ENCODE results near the gene SASH1. TPM values are rescaled to one million over a fixed set of nuclear protein-coding genes. Genes with fewer than 3 reads are reported as not detected.

The SASH1 gene
- total RNA-seq, 1 donor from 2014 or later: 28.7 TPM

DNA sequence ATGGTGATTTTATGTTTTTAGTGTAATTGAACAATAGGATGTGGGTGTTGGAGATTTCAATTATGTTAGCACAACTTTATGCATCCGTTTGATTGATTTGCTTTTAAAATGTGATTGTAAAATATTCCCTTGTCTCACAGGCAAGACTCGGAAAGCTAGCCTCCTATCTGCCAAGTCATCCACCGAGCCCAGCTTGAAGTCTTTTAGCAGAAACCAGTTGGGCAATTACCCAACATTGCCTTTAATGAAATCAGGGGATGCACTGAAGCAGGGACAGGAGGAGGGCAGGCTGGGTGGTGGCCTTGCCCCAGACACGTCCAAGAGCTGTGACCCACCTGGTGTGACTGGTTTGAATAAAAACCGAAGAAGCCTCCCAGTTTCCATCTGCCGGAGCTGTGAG is 200.9 kb downstream of the SASH1 start:
- Mint-ChIP-seq H3K4me1 (peaks cover 7% of the 10 kb centered on the region), H3K27me3 (ENCODE audit: low read depth) (no peaks in the 10 kb centered on the region), H3K36me3 (peaks cover 55% of the 10 kb centered on the region), H3K9me3 (no peaks in the 10 kb centered on the region), H3K4me3 (no peak overlapping the region), H3K27ac (no peak overlapping the region)
- TF ChIP-seq, protein P1, sequence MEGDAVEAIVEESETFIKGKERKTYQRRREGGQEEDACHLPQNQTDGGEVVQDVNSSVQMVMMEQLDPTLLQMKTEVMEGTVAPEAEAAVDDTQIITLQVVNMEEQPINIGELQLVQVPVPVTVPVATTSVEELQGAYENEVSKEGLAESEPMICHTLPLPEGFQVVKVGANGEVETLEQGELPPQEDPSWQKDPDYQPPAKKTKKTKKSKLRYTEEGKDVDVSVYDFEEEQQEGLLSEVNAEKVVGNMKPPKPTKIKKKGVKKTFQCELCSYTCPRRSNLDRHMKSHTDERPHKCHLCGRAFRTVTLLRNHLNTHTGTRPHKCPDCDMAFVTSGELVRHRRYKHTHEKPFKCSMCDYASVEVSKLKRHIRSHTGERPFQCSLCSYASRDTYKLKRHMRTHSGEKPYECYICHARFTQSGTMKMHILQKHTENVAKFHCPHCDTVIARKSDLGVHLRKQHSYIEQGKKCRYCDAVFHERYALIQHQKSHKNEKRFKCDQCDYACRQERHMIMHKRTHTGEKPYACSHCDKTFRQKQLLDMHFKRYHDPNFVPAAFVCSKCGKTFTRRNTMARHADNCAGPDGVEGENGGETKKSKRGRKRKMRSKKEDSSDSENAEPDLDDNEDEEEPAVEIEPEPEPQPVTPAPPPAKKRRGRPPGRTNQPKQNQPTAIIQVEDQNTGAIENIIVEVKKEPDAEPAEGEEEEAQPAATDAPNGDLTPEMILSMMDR (IDR thresholded peaks at IDR 0.05; ENCODE audit: unreplicated experiment): no peak
- no peak for DNase-seq (ENCODE audit: low spot score in 2 of 2, unreplicated experiment in 2 of 2)

DNA sequence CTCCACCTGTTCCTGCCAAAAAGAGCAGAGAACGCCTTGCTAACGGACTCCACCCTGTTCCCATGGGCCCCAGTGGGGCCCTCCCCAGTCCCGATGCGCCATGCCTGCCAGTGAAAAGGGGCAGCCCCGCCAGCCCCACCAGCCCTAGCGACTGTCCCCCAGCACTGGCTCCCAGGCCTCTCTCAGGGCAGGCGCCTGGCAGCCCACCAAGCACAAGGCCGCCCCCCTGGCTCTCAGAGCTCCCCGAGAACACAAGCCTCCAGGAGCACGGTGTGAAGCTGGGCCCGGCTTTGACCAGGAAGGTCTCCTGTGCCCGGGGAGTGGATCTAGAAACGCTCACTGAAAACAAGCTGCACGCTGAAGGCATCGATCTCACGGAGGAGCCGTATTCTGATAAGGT is 201.8 kb downstream of the SASH1 start:
- peaks cover 61% of the 10 kb centered on the region for H3K36me3 Mint-ChIP-seq

DNA sequence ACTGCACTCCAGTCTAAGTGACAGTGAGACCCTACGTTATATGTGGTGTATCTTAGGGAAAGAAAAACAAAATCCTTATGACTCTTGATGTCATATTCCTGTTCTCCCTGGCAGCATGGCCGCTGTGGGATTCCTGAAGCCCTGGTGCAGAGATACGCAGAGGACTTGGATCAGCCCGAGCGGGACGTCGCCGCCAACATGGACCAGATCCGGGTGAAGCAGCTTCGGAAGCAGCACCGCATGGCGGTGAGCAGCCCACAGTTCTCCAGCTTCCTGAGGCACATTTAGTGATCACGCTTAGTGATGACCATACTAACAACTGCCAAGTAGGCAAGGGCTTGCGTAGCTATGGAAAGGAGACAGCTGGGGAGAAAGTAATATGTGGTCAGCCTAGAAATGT is 203.3 kb downstream of the SASH1 start:
- Mint-ChIP-seq H3K4me1 (peaks cover 3% of the 10 kb centered on the region), H3K36me3 (peaks cover 53% of the 10 kb centered on the region), H3K9me3 (no peaks in the 10 kb centered on the region), H3K27me3 (ENCODE audit: low read depth) (no peaks in the 10 kb centered on the region), H3K4me3 (no peak overlapping the region), H3K27ac (no peak overlapping the region)
- TF ChIP-seq, protein P1 (IDR thresholded peaks at IDR 0.05; ENCODE audit: unreplicated experiment): no peak
- DNase-seq (ENCODE audit: low spot score in 2 of 2, unreplicated experiment in 2 of 2): no peak

More for the DNA sequence above, 201.8 kb downstream of the SASH1 start:
- Mint-ChIP-seq H3K9me3 (no peaks in the 10 kb centered on the region), H3K4me1 (peaks cover 3% of the 10 kb centered on the region), H3K27ac (no peak overlapping the region), H3K27me3 (ENCODE audit: low read depth) (no peaks in the 10 kb centered on the region), H3K4me3 (no peak overlapping the region)
- no peak for DNase-seq (ENCODE audit: low spot score in 2 of 2, unreplicated experiment in 2 of 2)
- TF ChIP-seq, protein P1 (IDR thresholded peaks at IDR 0.05; ENCODE audit: unreplicated experiment): no peak

DNA sequence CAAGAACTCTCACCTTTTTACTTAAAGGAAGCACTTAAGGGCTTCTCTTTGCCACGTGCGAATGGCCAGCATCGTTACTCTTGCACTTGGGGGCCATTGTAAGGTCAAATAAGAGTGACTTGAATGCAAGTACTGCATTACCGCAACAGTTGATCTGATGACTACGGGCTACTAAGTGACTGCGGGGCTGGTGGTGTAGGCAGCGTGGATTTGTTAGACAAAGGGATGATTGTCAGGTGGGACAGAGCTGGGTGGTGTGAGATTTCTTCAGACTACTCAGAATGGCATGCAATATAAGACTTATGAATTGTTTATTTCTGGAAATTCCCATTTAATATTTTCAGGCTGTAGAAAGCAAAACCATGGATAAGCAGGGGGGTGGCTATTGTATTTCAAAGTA is 204.5 kb downstream of the SASH1 start:
- H3K4me1 Mint-ChIP-seq: peaks cover 3% of the 10 kb centered on the region
- no peaks in the 10 kb centered on the region for H3K27me3 Mint-ChIP-seq (ENCODE audit: low read depth)
- TF ChIP-seq, protein P1 (IDR thresholded peaks at IDR 0.05; ENCODE audit: unreplicated experiment): no peak
- H3K4me3 Mint-ChIP-seq: no peak overlapping the region
- H3K9me3 Mint-ChIP-seq: no peaks in the 10 kb centered on the region
- no peak for DNase-seq (ENCODE audit: low spot score in 2 of 2, unreplicated experiment in 2 of 2)
- H3K36me3 Mint-ChIP-seq: peaks cover 52% of the 10 kb centered on the region
- no peak overlapping the region for H3K27ac Mint-ChIP-seq

DNA sequence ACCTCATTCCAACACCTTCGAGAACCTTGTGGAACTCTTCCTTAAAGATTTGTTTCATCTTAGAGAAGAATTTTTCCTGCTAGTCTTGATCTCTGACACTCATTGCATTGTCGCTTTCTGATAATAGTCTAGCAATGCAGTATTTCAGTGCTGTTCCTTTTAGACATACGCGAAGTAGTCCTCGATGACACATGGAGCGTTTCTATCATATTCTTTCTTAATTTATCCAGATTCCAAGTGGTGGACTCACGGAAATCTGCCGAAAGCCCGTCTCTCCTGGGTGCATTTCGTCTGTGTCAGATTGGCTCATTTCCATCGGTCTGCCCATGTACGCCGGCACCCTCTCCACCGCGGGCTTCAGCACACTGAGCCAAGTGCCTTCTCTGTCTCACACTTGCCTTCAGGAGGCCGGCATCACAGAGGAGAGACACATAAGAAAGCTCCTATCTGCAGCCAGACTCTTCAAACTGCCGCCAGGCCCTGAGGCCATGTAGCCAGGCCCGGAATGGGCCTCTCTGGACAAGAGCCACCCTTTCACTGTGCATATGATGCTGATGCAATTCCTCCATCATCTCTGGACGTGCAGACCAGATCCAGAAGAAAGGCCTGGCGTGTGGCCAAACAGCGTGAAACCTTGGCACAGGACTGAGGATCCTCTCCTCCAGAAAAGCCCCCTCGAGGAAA is 205.6 kb downstream of the SASH1 start:
- peaks cover 3% of the 10 kb centered on the region for H3K4me1 Mint-ChIP-seq
- H3K9me3 Mint-ChIP-seq: peaks cover 1% of the 10 kb centered on the region
- no peak for DNase-seq (ENCODE audit: low spot score in 2 of 2, unreplicated experiment in 2 of 2)
- H3K4me3 Mint-ChIP-seq: no peak overlapping the region
- H3K27me3 Mint-ChIP-seq (ENCODE audit: low read depth): no peaks in the 10 kb centered on the region
- H3K27ac Mint-ChIP-seq: no peak overlapping the region
- TF ChIP-seq, protein P1 (IDR thresholded peaks at IDR 0.05; ENCODE audit: unreplicated experiment): no peak
- peaks cover 54% of the 10 kb centered on the region for H3K36me3 Mint-ChIP-seq
